Measurements from ENCODE around the gene DUSP5.

GRCh38 chr10:110507346-110507745 is 9.6 kb downstream of the DUSP5 start:
- no peak for TF ChIP-seq CTCF (IDR thresholded peaks at IDR 0.05; ENCODE audit: poor library complexity)
- TF ChIP-seq EZH2 (IDR thresholded peaks at IDR 0.05; ENCODE audit: borderline replicate concordance): no peak
- no peak for TF ChIP-seq EZH2phosphoT487 (IDR thresholded peaks at IDR 0.05; ENCODE audit: low read depth, severe bottlenecking, unreplicated experiment)
